PC-9 (cell line): ENCODE measurements around the gene GMDS.

Experiments used
- EZH2 ChIP-seq: fragments of 200-600 bp; sonication (generic); IDR thresholded peaks from 2 replicates; pipeline ENCODE4 v1.8.0; 2017; ENCODE audit warnings: antibody characterized with exemption, low read depth
- TF ChIP-seq, protein P1 (sequence below): fragments of 200-600 bp; sonication (generic); conservative IDR thresholded peaks from 2 replicates; pipeline ENCODE4 v1.6.1; 2017; ENCODE audit warnings: mixed run types, antibody characterized with exemption, mild to moderate bottlenecking, moderate library complexity

DNA sequence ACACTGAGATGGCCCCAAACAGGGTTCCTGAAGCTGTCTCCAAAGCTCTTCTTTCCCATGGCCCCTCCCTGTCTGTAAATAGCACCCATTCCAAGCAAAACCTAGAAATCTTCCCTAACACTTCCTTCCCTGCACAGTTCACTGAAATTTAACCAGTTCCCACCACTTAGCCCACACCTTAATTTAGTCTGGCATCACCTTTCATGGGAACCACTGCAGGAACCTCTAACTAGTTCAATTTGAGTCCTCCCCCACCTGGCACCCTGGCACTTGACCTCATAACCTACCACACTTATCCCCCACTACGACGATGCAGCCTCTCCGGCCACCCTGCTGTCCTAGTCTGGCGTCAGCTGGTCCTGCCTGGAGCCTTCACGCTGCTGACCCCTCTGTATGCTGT lies 278.7 kb downstream of the GMDS start:
- TF ChIP-seq, protein P1, sequence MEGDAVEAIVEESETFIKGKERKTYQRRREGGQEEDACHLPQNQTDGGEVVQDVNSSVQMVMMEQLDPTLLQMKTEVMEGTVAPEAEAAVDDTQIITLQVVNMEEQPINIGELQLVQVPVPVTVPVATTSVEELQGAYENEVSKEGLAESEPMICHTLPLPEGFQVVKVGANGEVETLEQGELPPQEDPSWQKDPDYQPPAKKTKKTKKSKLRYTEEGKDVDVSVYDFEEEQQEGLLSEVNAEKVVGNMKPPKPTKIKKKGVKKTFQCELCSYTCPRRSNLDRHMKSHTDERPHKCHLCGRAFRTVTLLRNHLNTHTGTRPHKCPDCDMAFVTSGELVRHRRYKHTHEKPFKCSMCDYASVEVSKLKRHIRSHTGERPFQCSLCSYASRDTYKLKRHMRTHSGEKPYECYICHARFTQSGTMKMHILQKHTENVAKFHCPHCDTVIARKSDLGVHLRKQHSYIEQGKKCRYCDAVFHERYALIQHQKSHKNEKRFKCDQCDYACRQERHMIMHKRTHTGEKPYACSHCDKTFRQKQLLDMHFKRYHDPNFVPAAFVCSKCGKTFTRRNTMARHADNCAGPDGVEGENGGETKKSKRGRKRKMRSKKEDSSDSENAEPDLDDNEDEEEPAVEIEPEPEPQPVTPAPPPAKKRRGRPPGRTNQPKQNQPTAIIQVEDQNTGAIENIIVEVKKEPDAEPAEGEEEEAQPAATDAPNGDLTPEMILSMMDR = no peak
- no peak for TF ChIP-seq EZH2
